Nephron progenitor cell (in vitro differentiated cells): ENCODE data around the gene DNAJC7.

Experiments used
- DNase-seq: peaks from one replicate; pipeline ENCODE4 v3.0.0; 2021
- H3K27ac Mint-ChIP-seq: 2 replicates; pipeline ENCODE4 v1.8.0; 2021; ENCODE audit warnings: mild to moderate bottlenecking, moderate library complexity, mixed read lengths
- H3K27me3 Mint-ChIP-seq: 2 replicates; pipeline ENCODE4 v1.8.0; 2021; ENCODE audit warnings: mild to moderate bottlenecking, low read depth, mixed read lengths; ENCODE audit not compliant: poor library complexity
- H3K36me3 Mint-ChIP-seq: 2 replicates; pipeline ENCODE4 v1.8.0; 2021; ENCODE audit warnings: low read depth, mixed read lengths
- H3K4me1 Mint-ChIP-seq: 2 replicates; pipeline ENCODE4 v1.8.0; 2021; ENCODE audit warnings: mixed read lengths
- H3K4me3 Mint-ChIP-seq: 2 replicates; pipeline ENCODE4 v1.8.0; 2021; ENCODE audit warnings: mild to moderate bottlenecking, moderate library complexity, mixed read lengths
- H3K9me3 Mint-ChIP-seq: 2 replicates; pipeline ENCODE4 v1.8.0; 2021; ENCODE audit warnings: mild to moderate bottlenecking, moderate library complexity, mixed read lengths
- CTCF ChIP-seq: fragments of 200-600 bp; sonication (generic); IDR thresholded peaks from 2 replicates; pipeline ENCODE4 v1.5.0; 2021; ENCODE audit warnings: antibody characterized with exemption

The DNAJC7 gene

DNA sequence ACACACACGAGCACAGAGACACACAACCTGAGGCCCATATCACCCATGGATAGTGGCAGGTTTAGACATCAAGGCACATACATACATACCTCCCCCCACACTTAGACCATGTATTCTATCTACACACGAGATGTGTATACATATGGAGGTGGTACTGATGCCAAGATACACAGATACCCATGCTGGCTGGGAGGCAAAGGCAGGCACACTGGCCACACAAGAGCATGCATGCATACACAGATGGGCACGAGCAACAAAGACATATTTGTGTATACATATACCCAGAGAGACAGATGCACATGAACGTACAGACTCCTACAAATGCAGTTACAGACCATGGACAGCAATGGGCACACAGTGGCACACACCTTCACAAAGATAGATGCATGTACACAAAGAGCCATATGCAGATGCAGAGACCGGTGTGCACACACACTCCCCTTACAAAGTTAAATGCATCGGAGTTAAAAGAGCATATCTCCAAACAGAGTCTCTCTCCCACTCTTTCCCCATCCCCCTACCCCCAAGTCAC, 35.2 kb upstream of the DNAJC7 start:
- H3K36me3 Mint-ChIP-seq, result no peaks in the 10 kb centered on the region
- H3K4me1 Mint-ChIP-seq, result peaks cover 86% of the 10 kb centered on the region
- peak overlapping the region; percentile 89 for H3K4me3 Mint-ChIP-seq
- TF ChIP-seq CTCF, result no peak
- no peak for DNase-seq
- H3K9me3 Mint-ChIP-seq, result no peaks in the 10 kb centered on the region
- H3K27ac Mint-ChIP-seq, result no peak overlapping the region
- H3K27me3 Mint-ChIP-seq, result peaks cover 21% of the 10 kb centered on the region

DNA sequence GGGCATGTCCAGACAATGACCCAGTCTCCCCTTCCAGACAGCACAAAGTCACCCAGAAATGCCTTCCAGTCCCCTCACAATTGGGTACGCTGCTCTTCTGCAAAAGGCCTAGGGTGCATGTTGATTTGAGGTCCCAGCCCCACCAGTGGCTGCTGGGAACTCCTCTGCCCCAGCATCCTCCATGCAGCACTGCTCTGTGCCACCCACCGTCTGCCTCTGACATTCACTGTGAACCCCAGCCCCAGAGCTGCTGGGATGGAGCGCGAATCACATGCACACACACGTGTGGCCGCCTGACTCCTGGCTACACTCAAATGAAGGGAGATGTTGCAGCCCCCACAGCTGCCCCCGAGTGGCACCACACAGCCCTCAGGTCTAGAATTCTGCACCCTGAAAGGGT, 34.4 kb upstream of the DNAJC7 start:
- peaks cover 21% of the 10 kb centered on the region for H3K27me3 Mint-ChIP-seq
- no peaks in the 10 kb centered on the region for H3K9me3 Mint-ChIP-seq
- DNase-seq, result no peak
- no peak for TF ChIP-seq CTCF
- H3K27ac Mint-ChIP-seq, result no peak overlapping the region
- peak overlapping the region; percentile 89 for H3K4me3 Mint-ChIP-seq
- H3K36me3 Mint-ChIP-seq, result no peaks in the 10 kb centered on the region
- H3K4me1 Mint-ChIP-seq, result peaks cover 78% of the 10 kb centered on the region

DNA sequence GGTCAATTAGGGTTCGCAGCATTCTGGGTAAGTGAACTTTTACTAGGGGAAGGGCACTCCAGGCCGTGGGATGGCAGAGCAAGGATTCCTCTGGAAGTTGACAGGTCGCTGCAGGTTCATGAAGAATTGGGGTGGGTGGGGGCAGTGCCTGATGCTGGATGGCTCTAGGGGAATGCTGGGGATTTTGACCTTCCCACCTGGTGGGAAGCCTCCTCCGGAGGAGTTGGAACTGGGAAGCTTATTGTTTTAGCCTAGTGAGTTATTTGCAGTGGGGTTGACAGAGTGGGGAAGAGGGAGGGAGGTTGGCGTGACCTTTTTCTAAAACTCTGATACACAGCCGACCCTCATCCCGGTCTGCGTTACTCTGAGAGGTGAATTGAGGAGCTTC, 33.8 kb upstream of the DNAJC7 start:
- DNase-seq, result no peak
- Mint-ChIP-seq H3K27me3 (peaks cover 21% of the 10 kb centered on the region), H3K4me1 (peaks cover 73% of the 10 kb centered on the region), H3K4me3 (peak overlapping the region; percentile 89), H3K9me3 (no peaks in the 10 kb centered on the region), H3K36me3 (no peaks in the 10 kb centered on the region), H3K27ac (no peak overlapping the region)
- no peak for TF ChIP-seq CTCF

GRCh38 chr17:42050393-42051012, 33.3 kb upstream of the DNAJC7 start, which contains the start of gene C17orf113:
Gene C17orf113 (minus strand): TSS chr17:42050601. CDS start chr17:42043376, 7,225 bp downstream.
- DNase-seq, result peak; percentile 76
- peaks cover 73% of the 10 kb centered on the region for H3K4me1 Mint-ChIP-seq
- H3K36me3 Mint-ChIP-seq, result no peaks in the 10 kb centered on the region
- no peak within 1 kb of the TSS for H3K27ac Mint-ChIP-seq
- no peaks in the 10 kb centered on the region for H3K9me3 Mint-ChIP-seq
- TF ChIP-seq CTCF, result peak; percentile 24
- peaks cover 23% of the 10 kb centered on the region for H3K27me3 Mint-ChIP-seq
- peak within 1 kb of the TSS; percentile 90 for H3K4me3 Mint-ChIP-seq

- H3K36me3 Mint-ChIP-seq, result no peaks in the 10 kb centered on the region
- H3K4me3 Mint-ChIP-seq, result peak overlapping the region; percentile 90
- TF ChIP-seq CTCF, result no peak
- H3K27me3 Mint-ChIP-seq, result peaks cover 20% of the 10 kb centered on the region
- no peak overlapping the region for H3K27ac Mint-ChIP-seq
- no peaks in the 10 kb centered on the region for H3K9me3 Mint-ChIP-seq
- DNase-seq, result no peak
- H3K4me1 Mint-ChIP-seq, result peaks cover 71% of the 10 kb centered on the region
Measured at GRCh38 chr17:42049834-42050392, 32.7 kb upstream of the DNAJC7 start.

DNA sequence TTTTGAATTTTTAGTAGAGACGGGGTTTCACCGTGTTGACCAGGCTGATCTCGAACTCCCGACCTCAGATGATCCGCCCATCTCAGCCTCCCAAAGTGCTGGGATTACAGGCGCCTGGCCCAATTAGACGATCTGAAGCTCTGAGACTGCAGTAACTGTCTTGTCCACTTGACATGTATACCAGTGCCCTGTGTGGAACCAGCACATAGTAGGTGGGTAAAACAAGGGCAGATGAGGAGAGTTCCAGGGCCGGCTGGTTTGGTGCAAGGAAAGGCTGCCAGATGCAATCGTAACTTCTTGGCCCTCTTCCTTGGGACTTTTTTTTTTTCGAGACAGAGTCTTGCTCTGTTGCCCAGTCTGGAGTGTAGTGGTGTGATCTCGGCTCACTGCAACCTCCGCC, 30.1 kb upstream of the DNAJC7 start:
- Mint-ChIP-seq H3K27me3 (peaks cover 14% of the 10 kb centered on the region), H3K36me3 (no peaks in the 10 kb centered on the region), H3K9me3 (no peaks in the 10 kb centered on the region), H3K4me3 (no peak overlapping the region), H3K27ac (no peak overlapping the region), H3K4me1 (peaks cover 51% of the 10 kb centered on the region)
- TF ChIP-seq CTCF, result no peak
- DNase-seq, result no peak
